ENCODE measurements around the gene DDA1. TPM values are rescaled to one million over a fixed set of nuclear protein-coding genes. Genes with fewer than 3 reads are reported as not detected.

Gene DDA1
- polyA plus RNA-seq, 2 of the 4 experiments (the other 2 are of a cell fraction): 35.5 to 53.5 TPM

- ATAC-seq: peak in 1 of 2 experiments; percentile 26; a peak in 2 of 6 replicates
- FAIRE-seq: no peak
- peaks cover 22% of the 10 kb centered on the region; the same call in 2 of the 3 replicates for H3K4me1 ChIP-seq
- no peak for TF ChIP-seq ZFP36 (IDR thresholded peaks at IDR 0.05; ENCODE audit: borderline replicate concordance, partially characterized antibody)
- no peak for TF ChIP-seq CHD4 (IDR thresholded peaks at IDR 0.05; ENCODE audit: borderline replicate concordance)
- TF ChIP-seq HEYL (CRISPR knock-in tag; IDR thresholded peaks at IDR 0.05): no peak
- TF ChIP-seq PBX3 (IDR thresholded peaks at IDR 0.05): no peak
- TF ChIP-seq HES2 (IDR thresholded peaks at IDR 0.05): no peak
- no peak for TF ChIP-seq EP300 (IDR thresholded peaks at IDR 0.05)
- no peak for TF ChIP-seq HOXA7 (CRISPR knock-in tag; IDR thresholded peaks at IDR 0.05)
- no peak for TF ChIP-seq POLR2A (IDR thresholded peaks at IDR 0.05; ENCODE audit: low read length)
- TF ChIP-seq REST (IDR thresholded peaks at IDR 0.05): no peak
- TF ChIP-seq KDM5A (IDR thresholded peaks at IDR 0.05): no peak
- TF ChIP-seq MAFK (IDR thresholded peaks at IDR 0.05; ENCODE audit: partially characterized antibody): no peak
- TF ChIP-seq ZNF302 (CRISPR knock-in tag; IDR thresholded peaks at IDR 0.05): no peak
- no peak for TF ChIP-seq E2F6 (IDR thresholded peaks at IDR 0.05; ENCODE audit: borderline replicate concordance, low read depth)
- ChIA-PET POLR2A (no interaction called here), CTCF (no interaction called here)
- no peak overlapping the region for H3K4me3 ChIP-seq
- 0 out of 6 replicates have a peak overlapping the region, but pooled peaks of 1 of the 2 experiments have one; percentile 28 for H3K27ac ChIP-seq
- H3K4me2 ChIP-seq: no peak overlapping the region
- WGBS (ENCODE audit: missing lambda C conversion rate): 77% methylated on average over 14 of the region's 21 CpGs
- no peaks in the 10 kb centered on the region for H3K9me3 ChIP-seq
- DNase-seq (ENCODE audit: low read depth in 1 of 2, low spot score in 1 of 2): peak in 1 of 2 experiments; percentile 47
These were observed 31.0 kb downstream of the DDA1 start for GRCh38 chr19:17340302-17340870.

GRCh38 chr19:17340871-17341357, 31.6 kb downstream of the DDA1 start:
- POLR2A ChIA-PET: no interaction called here

More at GRCh38 chr19:17340871-17341357, 31.6 kb downstream of the DDA1 start:
- TF ChIP-seq NR3C1 (IDR thresholded peaks at IDR 0.05) (no peak), USF2 (IDR thresholded peaks at IDR 0.05) (no peak), JUNB (IDR thresholded peaks at IDR 0.05) (no peak), FOXS1 (CRISPR knock-in tag; IDR thresholded peaks at IDR 0.05) (no peak), EP300 (IDR thresholded peaks at IDR 0.05) (no peak)
- DNase-seq (ENCODE audit: low read depth in 1 of 2, low spot score in 1 of 2) (no peak), FAIRE-seq (no peak), ATAC-seq (no peak)
- H3K4me3 ChIP-seq: no peak overlapping the region
- no peak overlapping the region for H3K4me2 ChIP-seq
- H3K4me1 ChIP-seq: peaks cover 18% of the 10 kb centered on the region; the same call in 2 of the 3 replicates
- H3K27ac ChIP-seq: no peak overlapping the region
- CTCF ChIA-PET: interaction anchor here (10.8 kb wide), 1 partner anchor 47 kb away, joined by 111 read pairs; no protein-coding TSS in a partner anchor
- H3K9me3 ChIP-seq: no peaks in the 10 kb centered on the region
- WGBS (ENCODE audit: missing lambda C conversion rate): 95% methylated on average over 7 of the region's 17 CpGs

Data from A549 (cell line).